ENCODE results near the gene MAEA.

DNA sequence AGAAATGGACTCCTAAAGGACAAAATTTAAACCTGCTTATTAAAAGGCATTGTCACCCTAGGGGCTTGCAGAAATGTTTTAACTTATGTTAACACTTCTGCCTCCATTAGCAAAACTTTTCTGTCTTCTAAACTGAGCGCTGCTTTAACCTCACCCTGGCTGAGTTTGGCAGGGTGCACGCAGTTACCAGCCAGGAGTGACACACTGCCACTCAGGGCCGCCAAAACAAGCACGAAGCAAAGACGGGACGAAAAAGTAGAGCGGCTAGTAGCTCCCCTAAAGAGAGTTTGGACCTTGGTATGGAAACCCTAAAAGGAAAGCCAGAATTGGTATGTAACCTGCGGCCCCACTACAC, 33.6 kb downstream of the MAEA start:
- TF ChIP-seq, protein P1, sequence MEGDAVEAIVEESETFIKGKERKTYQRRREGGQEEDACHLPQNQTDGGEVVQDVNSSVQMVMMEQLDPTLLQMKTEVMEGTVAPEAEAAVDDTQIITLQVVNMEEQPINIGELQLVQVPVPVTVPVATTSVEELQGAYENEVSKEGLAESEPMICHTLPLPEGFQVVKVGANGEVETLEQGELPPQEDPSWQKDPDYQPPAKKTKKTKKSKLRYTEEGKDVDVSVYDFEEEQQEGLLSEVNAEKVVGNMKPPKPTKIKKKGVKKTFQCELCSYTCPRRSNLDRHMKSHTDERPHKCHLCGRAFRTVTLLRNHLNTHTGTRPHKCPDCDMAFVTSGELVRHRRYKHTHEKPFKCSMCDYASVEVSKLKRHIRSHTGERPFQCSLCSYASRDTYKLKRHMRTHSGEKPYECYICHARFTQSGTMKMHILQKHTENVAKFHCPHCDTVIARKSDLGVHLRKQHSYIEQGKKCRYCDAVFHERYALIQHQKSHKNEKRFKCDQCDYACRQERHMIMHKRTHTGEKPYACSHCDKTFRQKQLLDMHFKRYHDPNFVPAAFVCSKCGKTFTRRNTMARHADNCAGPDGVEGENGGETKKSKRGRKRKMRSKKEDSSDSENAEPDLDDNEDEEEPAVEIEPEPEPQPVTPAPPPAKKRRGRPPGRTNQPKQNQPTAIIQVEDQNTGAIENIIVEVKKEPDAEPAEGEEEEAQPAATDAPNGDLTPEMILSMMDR (conservative IDR thresholded peaks at IDR 0.05; ENCODE audit: low read depth in 2 of 2), result no peak
- TF ChIP-seq EZH2 (IDR thresholded peaks at IDR 0.05; ENCODE audit: low read depth, unreplicated experiment) (no peak), POLR2AphosphoS5 (IDR thresholded peaks at IDR 0.05; ENCODE audit: low read depth) (no peak), EZH2phosphoT487 (IDR thresholded peaks at IDR 0.05; ENCODE audit: unreplicated experiment) (no peak), CREB1 (CRISPR knock-in tag; IDR thresholded peaks at IDR 0.05; ENCODE audit: low read depth) (no peak), NANOG (IDR thresholded peaks at IDR 0.05; ENCODE audit: borderline replicate concordance) (no peak)
- TF ChIP-seq, protein P2, sequence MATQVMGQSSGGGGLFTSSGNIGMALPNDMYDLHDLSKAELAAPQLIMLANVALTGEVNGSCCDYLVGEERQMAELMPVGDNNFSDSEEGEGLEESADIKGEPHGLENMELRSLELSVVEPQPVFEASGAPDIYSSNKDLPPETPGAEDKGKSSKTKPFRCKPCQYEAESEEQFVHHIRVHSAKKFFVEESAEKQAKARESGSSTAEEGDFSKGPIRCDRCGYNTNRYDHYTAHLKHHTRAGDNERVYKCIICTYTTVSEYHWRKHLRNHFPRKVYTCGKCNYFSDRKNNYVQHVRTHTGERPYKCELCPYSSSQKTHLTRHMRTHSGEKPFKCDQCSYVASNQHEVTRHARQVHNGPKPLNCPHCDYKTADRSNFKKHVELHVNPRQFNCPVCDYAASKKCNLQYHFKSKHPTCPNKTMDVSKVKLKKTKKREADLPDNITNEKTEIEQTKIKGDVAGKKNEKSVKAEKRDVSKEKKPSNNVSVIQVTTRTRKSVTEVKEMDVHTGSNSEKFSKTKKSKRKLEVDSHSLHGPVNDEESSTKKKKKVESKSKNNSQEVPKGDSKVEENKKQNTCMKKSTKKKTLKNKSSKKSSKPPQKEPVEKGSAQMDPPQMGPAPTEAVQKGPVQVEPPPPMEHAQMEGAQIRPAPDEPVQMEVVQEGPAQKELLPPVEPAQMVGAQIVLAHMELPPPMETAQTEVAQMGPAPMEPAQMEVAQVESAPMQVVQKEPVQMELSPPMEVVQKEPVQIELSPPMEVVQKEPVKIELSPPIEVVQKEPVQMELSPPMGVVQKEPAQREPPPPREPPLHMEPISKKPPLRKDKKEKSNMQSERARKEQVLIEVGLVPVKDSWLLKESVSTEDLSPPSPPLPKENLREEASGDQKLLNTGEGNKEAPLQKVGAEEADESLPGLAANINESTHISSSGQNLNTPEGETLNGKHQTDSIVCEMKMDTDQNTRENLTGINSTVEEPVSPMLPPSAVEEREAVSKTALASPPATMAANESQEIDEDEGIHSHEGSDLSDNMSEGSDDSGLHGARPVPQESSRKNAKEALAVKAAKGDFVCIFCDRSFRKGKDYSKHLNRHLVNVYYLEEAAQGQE (IDR thresholded peaks at IDR 0.05; ENCODE audit: unreplicated experiment), result no peak
